ENCODE data around the gene IL17B. TPM values are rescaled to one million over a fixed set of nuclear protein-coding genes. Genes with fewer than 3 reads are reported as not detected.

Gene IL17B
- total RNA-seq, 2 experiments from 2014 or later, result not detected

- ChIA-PET CTCF (interaction anchor here (1.0 to 2.6 kb wide), 6 partner anchors 10 to 28 kb away, joined by 3 to 17 read pairs (median 4); partner anchors contain the start of gene PCYOX1L), POLR2A (interaction anchor here (0.6 to 4.9 kb wide), 5 partner anchors 9 to 206 kb away, joined by 3 to 71 read pairs (median 4); partner anchors contain the start of genes CSNK1A1 and PCYOX1L)
Measured at GRCh38 chr5:149345147-149345891, 33.8 kb downstream of the IL17B start, which contains the start of gene GRPEL2. Gene GRPEL2 (plus strand): TSS chr5:149345499. CDS start chr5:149345540, 41 bp downstream.

GRCh38 chr5:149344151-149344550 is 34.9 kb downstream of the IL17B start:
- CTCF ChIA-PET, result interaction anchor here (1.1 to 2.6 kb wide), 4 partner anchors 11 to 29 kb away, joined by 3 to 17 read pairs (median 7); partner anchors contain the start of gene PCYOX1L
- POLR2A ChIA-PET, result interaction anchor here (1.4 to 4.9 kb wide), 3 partner anchors 14 to 207 kb away, joined by 3 to 71 read pairs (median 9); partner anchors contain the start of genes CSNK1A1 and PCYOX1L

GRCh38 chr5:149341876-149342275 is 37.2 kb downstream of the IL17B start:
- ChIA-PET POLR2A (interaction anchor here (0.6 kb wide), 1 partner anchor 15 kb away, joined by 3 read pairs; no protein-coding TSS in a partner anchor), CTCF (interaction anchor here (1.2 kb wide), 1 partner anchor 25 kb away, joined by 3 read pairs; no protein-coding TSS in a partner anchor)

GRCh38 chr5:149340920-149341319 is 38.2 kb downstream of the IL17B start:
- ChIA-PET CTCF (interaction anchor here (0.6 to 1.2 kb wide), 2 partner anchors 26 to 28 kb away, joined by 3 to 4 read pairs; no protein-coding TSS in a partner anchor), POLR2A (no interaction called here)

- CTCF ChIA-PET, result no interaction called here
Measured at GRCh38 chr5:149338364-149338763, 40.7 kb downstream of the IL17B start.

GRCh38 chr5:149337736-149338135 is 41.4 kb downstream of the IL17B start:
- CTCF ChIA-PET, result no interaction called here
- POLR2A ChIA-PET, result no interaction called here

More at GRCh38 chr5:149338364-149338763, 40.7 kb downstream of the IL17B start:
- POLR2A ChIA-PET, result no interaction called here

- ChIA-PET CTCF (no interaction called here), POLR2A (no interaction called here)
Measured at GRCh38 chr5:149333711-149334443, 45.2 kb downstream of the IL17B start.

- ChIA-PET POLR2A (no interaction called here), CTCF (no interaction called here)
Measured at GRCh38 chr5:149328177-149328576, 50.9 kb downstream of the IL17B start.

- POLR2A ChIA-PET, result no interaction called here
- CTCF ChIA-PET, result interaction anchor here (0.7 to 1.4 kb wide), 2 partner anchors 9 to 46 kb away, joined by 3 to 4 read pairs; no protein-coding TSS in a partner anchor
Measured at GRCh38 chr5:149326611-149327010, 52.5 kb downstream of the IL17B start.

GRCh38 chr5:149325894-149326293 is 53.2 kb downstream of the IL17B start:
- ChIA-PET CTCF (interaction anchor here (0.7 to 1.8 kb wide), 4 partner anchors 9 to 47 kb away, joined by 3 to 6 read pairs (median 4); no protein-coding TSS in a partner anchor), POLR2A (no interaction called here)

- CTCF ChIA-PET, result interaction anchor here (1.2 to 1.8 kb wide), 3 partner anchors 8 to 46 kb away, joined by 3 to 6 read pairs (median 4); no protein-coding TSS in a partner anchor
- POLR2A ChIA-PET, result no interaction called here
Measured at GRCh38 chr5:149325166-149325735, 53.8 kb downstream of the IL17B start.

- ChIA-PET CTCF (interaction anchor here (1.8 kb wide), 1 partner anchor 47 kb away, joined by 6 read pairs; no protein-coding TSS in a partner anchor), POLR2A (no interaction called here)
Measured at GRCh38 chr5:149324641-149325040, 54.5 kb downstream of the IL17B start.

Other genes starting within 250 kb of the IL17B start
- gene ABLIM3, start 237.8 kb downstream of the IL17B start, total RNA-seq, result not detected
- under 1 TPM; 0.08 TPM for gene AFAP1L1, start 107.4 kb downstream of the IL17B start, total RNA-seq
- gene GRPEL2, start 33.8 kb downstream of the IL17B start, total RNA-seq, result 10 to 100 TPM; 35.7 to 36.7 TPM
- gene PCYOX1L, start 21.2 kb downstream of the IL17B start, total RNA-seq, result 10 to 100 TPM; 21.7 to 22.3 TPM
- 100 to 1,000 TPM; 164 to 174 TPM for gene CSNK1A1, start 172.1 kb upstream of the IL17B start, total RNA-seq
- gene ARHGEF37, start 202.2 kb upstream of the IL17B start, total RNA-seq, result under 1 TPM; 0.15 to 0.23 TPM

All from activated CD8-positive, alpha-beta memory T cell treated with anti-CD3 and anti-CD28 coated beads for 36 hours (primary cell).